GM19025 (cell line): ENCODE data around the gene KIRREL1.

Experiments used
- ATAC-seq: cut with Tn5 transposase; IDR thresholded peaks from one replicate; pipeline ENCODE4 v1.9.1; 2021; ENCODE audit warnings: mild to moderate bottlenecking, low read depth, moderate library complexity; ENCODE audit not compliant: unreplicated experiment

The KIRREL1 gene

GRCh38 chr1:158059984-158060383, 66.5 kb downstream of the KIRREL1 start:
- ATAC-seq = no peak

GRCh38 chr1:158062174-158062573, 68.7 kb downstream of the KIRREL1 start:
- no peak for ATAC-seq

GRCh38 chr1:158067662-158068061, 74.2 kb downstream of the KIRREL1 start:
- no peak for ATAC-seq

GRCh38 chr1:158068918-158069317, 75.5 kb downstream of the KIRREL1 start:
- ATAC-seq = no peak

GRCh38 chr1:158071138-158071537, 77.7 kb downstream of the KIRREL1 start:
- no peak for ATAC-seq

GRCh38 chr1:158075078-158075477, 81.6 kb downstream of the KIRREL1 start:
- no peak for ATAC-seq

- no peak for ATAC-seq
Measured at GRCh38 chr1:158076441-158076840, 83.0 kb downstream of the KIRREL1 start.

- no peak for ATAC-seq
Measured at GRCh38 chr1:158077411-158078256, 84.2 kb downstream of the KIRREL1 start.

- no peak for ATAC-seq
Measured at GRCh38 chr1:158078569-158079080, 85.2 kb downstream of the KIRREL1 start.

GRCh38 chr1:158080066-158080465, 86.6 kb downstream of the KIRREL1 start:
- no peak for ATAC-seq

GRCh38 chr1:158084336-158084735, 90.9 kb downstream of the KIRREL1 start:
- ATAC-seq = no peak

GRCh38 chr1:158084747-158085146, 91.3 kb downstream of the KIRREL1 start:
- no peak for ATAC-seq

GRCh38 chr1:158087320-158087927, 94.0 kb downstream of the KIRREL1 start:
- no peak for ATAC-seq

- ATAC-seq = no peak
Measured at GRCh38 chr1:158089476-158089875, 96.0 kb downstream of the KIRREL1 start.

- no peak for ATAC-seq
Measured at GRCh38 chr1:158089925-158090637, 96.6 kb downstream of the KIRREL1 start.

- no peak for ATAC-seq
Measured at GRCh38 chr1:158093376-158093775, 99.9 kb downstream of the KIRREL1 start.

GRCh38 chr1:158094571-158094970, 101.1 kb downstream of the KIRREL1 start:
- no peak for ATAC-seq

GRCh38 chr1:158095737-158096335, 102.4 kb downstream of the KIRREL1 start:
- ATAC-seq = no peak

- no peak for ATAC-seq
Measured at GRCh38 chr1:158098256-158098655, 104.8 kb downstream of the KIRREL1 start.

GRCh38 chr1:158099185-158099584, 105.7 kb downstream of the KIRREL1 start:
- ATAC-seq = no peak

- no peak for ATAC-seq
Measured at GRCh38 chr1:158100498-158100897, 107.1 kb downstream of the KIRREL1 start.
